ENCODE data around the gene CLIC4. TPM values are rescaled to one million over a fixed set of nuclear protein-coding genes. Genes with fewer than 3 reads are reported as not detected.
A peak's percentile ranks its signal among the peaks of the same experiment; 100 is the strongest.

The CLIC4 gene
- total and polyA plus RNA-seq, 3 experiments from 2014 or later = 0.18 to 13.2 (median 12.8) TPM

- no peak for DNase-seq
- Histone ChIP-seq H3K27ac (ENCODE audit: low read depth, low read length) (no peak overlapping the region), H3K4me1 (ENCODE audit: insufficient read depth, low read length) (peaks cover 10% of the 10 kb centered on the region), H3K36me3 (ENCODE audit: insufficient read depth, low read length) (no peaks in the 10 kb centered on the region), H3K9me3 (ENCODE audit: low read length) (no peaks in the 10 kb centered on the region), H3K27me3 (ENCODE audit: insufficient read depth, low read length, poor library complexity, severe bottlenecking) (no peaks in the 10 kb centered on the region), H3K4me3 (ENCODE audit: low read length) (no peak overlapping the region)
- H3K27me3 Mint-ChIP-seq = peaks cover 0 to 9% of the 10 kb centered on the region in 2 donors
- no peak overlapping the region for H3K4me3 Mint-ChIP-seq
- no peaks in the 10 kb centered on the region for H3K9me3 Mint-ChIP-seq
- peak overlapping the region in 1 of 8 donors; percentile 40 for H3K27ac Mint-ChIP-seq
- H3K4me1 Mint-ChIP-seq = peaks cover 4 to 14% (median 12%) of the 10 kb centered on the region in 3 donors
- no peaks in the 10 kb centered on the region for H3K36me3 Mint-ChIP-seq
- ChIA-PET POLR2A (no interaction called here), CTCF (interaction anchor here (1.4 kb wide), 1 partner anchor 26 kb away, joined by 3 read pairs; no protein-coding TSS in a partner anchor)
These were observed 127.0 kb downstream of the CLIC4 start for GRCh38 chr1:24872061-24872850.

DNA sequence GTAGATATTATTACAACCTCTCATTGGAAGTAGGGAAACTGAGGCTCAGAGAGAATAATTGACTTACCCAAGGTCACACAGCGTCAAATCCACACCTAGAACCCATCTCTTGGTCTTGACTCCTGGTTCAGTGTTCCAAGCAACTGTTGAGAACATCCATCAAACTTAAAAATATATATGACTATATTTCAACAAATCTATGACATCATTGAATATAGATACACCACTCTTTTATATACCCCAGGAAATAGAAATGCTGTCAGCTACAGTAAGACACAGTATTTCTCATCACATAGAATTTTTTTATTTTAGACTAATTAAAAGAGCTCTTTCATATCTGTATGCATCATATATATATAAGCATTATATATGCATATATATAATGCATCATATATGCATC is 127.9 kb downstream of the CLIC4 start:
- POLR2A ChIA-PET = no interaction called here
- no peak for DNase-seq

GRCh38 chr1:24874056-24874455 is 128.8 kb downstream of the CLIC4 start:
- Mint-ChIP-seq H3K4me1 (peaks cover 4 to 14% (median 11%) of the 10 kb centered on the region in 3 donors), H3K27me3 (peaks cover 0 to 8% of the 10 kb centered on the region in 2 donors), H3K27ac (peak overlapping the region in 1 of 8 donors; percentile 32), H3K4me3 (no peak overlapping the region), H3K36me3 (no peaks in the 10 kb centered on the region), H3K9me3 (no peaks in the 10 kb centered on the region)
- Histone ChIP-seq H3K4me3 (ENCODE audit: low read length) (no peak overlapping the region), H3K9me3 (ENCODE audit: low read length) (no peaks in the 10 kb centered on the region), H3K4me1 (ENCODE audit: insufficient read depth, low read length) (peaks cover 10% of the 10 kb centered on the region), H3K27me3 (ENCODE audit: insufficient read depth, low read length, poor library complexity, severe bottlenecking) (no peaks in the 10 kb centered on the region), H3K36me3 (ENCODE audit: insufficient read depth, low read length) (no peaks in the 10 kb centered on the region), H3K27ac (ENCODE audit: low read depth, low read length) (no peak overlapping the region)
- POLR2A ChIA-PET = no interaction called here
- DNase-seq = no peak
- CTCF ChIA-PET = interaction anchor here (0.9 kb wide), 1 partner anchor 26 kb away, joined by 3 read pairs; no protein-coding TSS in a partner anchor

More for the DNA sequence above, 127.9 kb downstream of the CLIC4 start:
- H3K36me3 ChIP-seq (ENCODE audit: insufficient read depth, low read length) = no peaks in the 10 kb centered on the region
- H3K9me3 Mint-ChIP-seq = no peaks in the 10 kb centered on the region
- H3K27ac Mint-ChIP-seq = no peak overlapping the region
- H3K27ac ChIP-seq (ENCODE audit: low read depth, low read length) = no peak overlapping the region
- H3K36me3 Mint-ChIP-seq = no peaks in the 10 kb centered on the region
- H3K4me3 ChIP-seq (ENCODE audit: low read length) = no peak overlapping the region
- peaks cover 10% of the 10 kb centered on the region for H3K4me1 ChIP-seq (ENCODE audit: insufficient read depth, low read length)
- H3K27me3 ChIP-seq (ENCODE audit: insufficient read depth, low read length, poor library complexity, severe bottlenecking) = no peaks in the 10 kb centered on the region
- CTCF ChIA-PET = no interaction called here
- H3K9me3 ChIP-seq (ENCODE audit: low read length) = no peaks in the 10 kb centered on the region
- peaks cover 0 to 8% of the 10 kb centered on the region in 2 donors for H3K27me3 Mint-ChIP-seq
- no peak overlapping the region for H3K4me3 Mint-ChIP-seq
- peaks cover 4 to 14% (median 12%) of the 10 kb centered on the region in 3 donors for H3K4me1 Mint-ChIP-seq

- Histone ChIP-seq H3K9me3 (ENCODE audit: low read length) (no peaks in the 10 kb centered on the region), H3K36me3 (ENCODE audit: insufficient read depth, low read length) (no peaks in the 10 kb centered on the region), H3K4me3 (ENCODE audit: low read length) (no peak overlapping the region), H3K27ac (ENCODE audit: low read depth, low read length) (no peak overlapping the region), H3K27me3 (ENCODE audit: insufficient read depth, low read length, poor library complexity, severe bottlenecking) (no peaks in the 10 kb centered on the region), H3K4me1 (ENCODE audit: insufficient read depth, low read length) (peaks cover 10% of the 10 kb centered on the region)
- peaks cover 4 to 14% (median 11%) of the 10 kb centered on the region in 3 donors for H3K4me1 Mint-ChIP-seq
- ChIA-PET POLR2A (no interaction called here), CTCF (no interaction called here)
- H3K27ac Mint-ChIP-seq = no peak overlapping the region
- H3K9me3 Mint-ChIP-seq = no peaks in the 10 kb centered on the region
- no peaks in the 10 kb centered on the region for H3K36me3 Mint-ChIP-seq
- peaks cover 0 to 8% of the 10 kb centered on the region in 2 donors for H3K27me3 Mint-ChIP-seq
- H3K4me3 Mint-ChIP-seq = no peak overlapping the region
- no peak for DNase-seq
These were observed 129.5 kb downstream of the CLIC4 start for GRCh38 chr1:24874611-24875234.

DNA sequence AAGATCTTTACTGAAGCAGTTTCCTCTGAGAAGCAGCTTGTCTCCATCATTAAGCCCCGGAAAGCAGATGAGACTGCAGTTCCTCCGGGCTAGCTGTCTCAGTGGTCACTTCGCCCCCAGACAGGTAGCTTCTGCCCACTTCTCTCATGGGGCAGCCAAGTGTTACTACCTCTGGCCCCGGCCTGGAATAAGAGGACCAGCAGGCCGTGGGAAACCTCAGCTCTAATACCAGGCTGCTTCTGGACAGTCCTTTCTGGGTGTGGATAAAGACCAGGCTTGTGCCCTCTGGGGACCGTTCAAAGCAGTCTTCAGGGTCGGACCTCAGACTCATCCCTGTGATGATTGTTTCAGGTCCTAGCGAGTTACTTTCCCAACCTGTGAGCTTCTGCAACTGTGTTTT is 130.0 kb downstream of the CLIC4 start:
- peaks cover 10% of the 10 kb centered on the region for H3K4me1 ChIP-seq (ENCODE audit: insufficient read depth, low read length)
- no peak overlapping the region for H3K4me3 Mint-ChIP-seq
- no peaks in the 10 kb centered on the region for H3K27me3 ChIP-seq (ENCODE audit: insufficient read depth, low read length, poor library complexity, severe bottlenecking)
- DNase-seq = no peak
- ChIA-PET POLR2A (no interaction called here), CTCF (no interaction called here)
- H3K9me3 ChIP-seq (ENCODE audit: low read length) = no peaks in the 10 kb centered on the region
- no peaks in the 10 kb centered on the region for H3K9me3 Mint-ChIP-seq
- peak overlapping the region in 1 of 8 donors; percentile 62 for H3K27ac Mint-ChIP-seq
- H3K4me3 ChIP-seq (ENCODE audit: low read length) = no peak overlapping the region
- peaks cover 0 to 8% of the 10 kb centered on the region in 2 donors for H3K27me3 Mint-ChIP-seq
- no peak overlapping the region for H3K27ac ChIP-seq (ENCODE audit: low read depth, low read length)
- H3K4me1 Mint-ChIP-seq = peaks cover 4 to 14% (median 11%) of the 10 kb centered on the region in 3 donors
- H3K36me3 ChIP-seq (ENCODE audit: insufficient read depth, low read length) = no peaks in the 10 kb centered on the region
- no peaks in the 10 kb centered on the region for H3K36me3 Mint-ChIP-seq

GRCh38 chr1:24875991-24876506 is 130.8 kb downstream of the CLIC4 start:
- Histone ChIP-seq H3K4me1 (ENCODE audit: insufficient read depth, low read length) (peaks cover 2% of the 10 kb centered on the region), H3K27ac (ENCODE audit: low read depth, low read length) (no peak overlapping the region), H3K9me3 (ENCODE audit: low read length) (no peaks in the 10 kb centered on the region), H3K27me3 (ENCODE audit: insufficient read depth, low read length, poor library complexity, severe bottlenecking) (no peaks in the 10 kb centered on the region), H3K4me3 (ENCODE audit: low read length) (no peak overlapping the region), H3K36me3 (ENCODE audit: insufficient read depth, low read length) (no peaks in the 10 kb centered on the region)
- H3K4me3 Mint-ChIP-seq = no peak overlapping the region
- ChIA-PET POLR2A (no interaction called here), CTCF (no interaction called here)
- no peak overlapping the region for H3K27ac Mint-ChIP-seq
- peaks cover 2 to 7% (median 7%) of the 10 kb centered on the region in 3 donors for H3K4me1 Mint-ChIP-seq
- H3K36me3 Mint-ChIP-seq = peaks cover 0 to 3% (median 0%) of the 10 kb centered on the region in 3 donors
- DNase-seq = no peak
- no peaks in the 10 kb centered on the region for H3K9me3 Mint-ChIP-seq
- H3K27me3 Mint-ChIP-seq = peaks cover 0 to 7% of the 10 kb centered on the region in 2 donors

- ChIA-PET POLR2A (no interaction called here), CTCF (no interaction called here)
- Histone ChIP-seq H3K9me3 (ENCODE audit: low read length) (no peaks in the 10 kb centered on the region), H3K4me3 (ENCODE audit: low read length) (no peak overlapping the region), H3K27ac (ENCODE audit: low read depth, low read length) (no peak overlapping the region), H3K4me1 (ENCODE audit: insufficient read depth, low read length) (no peaks in the 10 kb centered on the region), H3K27me3 (ENCODE audit: insufficient read depth, low read length, poor library complexity, severe bottlenecking) (no peaks in the 10 kb centered on the region), H3K36me3 (ENCODE audit: insufficient read depth, low read length) (no peaks in the 10 kb centered on the region)
- Mint-ChIP-seq H3K36me3 (peaks cover 0 to 10% (median 2%) of the 10 kb centered on the region in 3 donors), H3K4me3 (no peak overlapping the region), H3K27ac (no peak overlapping the region), H3K27me3 (peaks cover 0 to 7% of the 10 kb centered on the region in 2 donors), H3K4me1 (no peaks in the 10 kb centered on the region), H3K9me3 (peaks cover 0 to 3% (median 2%) of the 10 kb centered on the region in 5 donors)
- no peak for DNase-seq
These were observed 132.8 kb downstream of the CLIC4 start for GRCh38 chr1:24878045-24878444.

Measured in CD8-positive, alpha-beta memory T cell (primary cell).